Osteocyte (in vitro differentiated cells): Measurements from ENCODE around the gene ARSI. TPM values are rescaled to one million over a fixed set of nuclear protein-coding genes. Genes with fewer than 3 reads are reported as not detected.

Experiments used
- DNase-seq: peaks from one replicate; pipeline ENCODE4 v3.0.0; 2021; ENCODE audit warnings: mixed read lengths; ENCODE audit not compliant: unreplicated experiment; ENCODE audit errors: extremely low spot score
- H3K27ac Mint-ChIP-seq: one replicate; pipeline ENCODE4 v1.8.0; 2021; ENCODE audit warnings: mild to moderate bottlenecking, mixed read lengths; ENCODE audit not compliant: unreplicated experiment
- H3K27me3 Mint-ChIP-seq: one replicate; pipeline ENCODE4 v1.8.0; 2021; ENCODE audit warnings: mixed read lengths; ENCODE audit not compliant: unreplicated experiment
- H3K36me3 Mint-ChIP-seq: one replicate; pipeline ENCODE4 v1.8.0; 2021; ENCODE audit warnings: mixed read lengths; ENCODE audit not compliant: unreplicated experiment
- H3K4me1 Mint-ChIP-seq: one replicate; pipeline ENCODE4 v1.8.0; 2021; ENCODE audit warnings: mixed read lengths; ENCODE audit not compliant: unreplicated experiment
- H3K4me3 Mint-ChIP-seq: one replicate; pipeline ENCODE4 v1.8.0; 2021; ENCODE audit warnings: mild to moderate bottlenecking, moderate library complexity, mixed read lengths; ENCODE audit not compliant: unreplicated experiment
- H3K9me3 Mint-ChIP-seq: one replicate; pipeline ENCODE4 v1.8.0; 2021; ENCODE audit warnings: mixed read lengths; ENCODE audit not compliant: unreplicated experiment
- long read RNA-seq: library from polyadenylated mRNA; unstranded; transcript quantifications from one replicate; pipeline ENCODE4 v2.0.0, GENCODE V29; 2021
- total RNA-seq: library from RNA; stranded (reverse); gene quantifications from 2 replicates; pipeline ENCODE4 v1.2.1, GENCODE V29; 2021
- TF ChIP-seq, protein P1 (sequence below): fragments of 200-600 bp; sonication (generic); IDR thresholded peaks from 2 replicates; pipeline ENCODE4 v1.5.0; 2021; ENCODE audit warnings: antibody characterized with exemption, mild to moderate bottlenecking, moderate library complexity

ARSI gene
- total RNA-seq: 0.51 and 0.81 TPM in 2 replicates
- long read RNA-seq: 0 reads

- DNase-seq: no peak
- TF ChIP-seq, protein P1, sequence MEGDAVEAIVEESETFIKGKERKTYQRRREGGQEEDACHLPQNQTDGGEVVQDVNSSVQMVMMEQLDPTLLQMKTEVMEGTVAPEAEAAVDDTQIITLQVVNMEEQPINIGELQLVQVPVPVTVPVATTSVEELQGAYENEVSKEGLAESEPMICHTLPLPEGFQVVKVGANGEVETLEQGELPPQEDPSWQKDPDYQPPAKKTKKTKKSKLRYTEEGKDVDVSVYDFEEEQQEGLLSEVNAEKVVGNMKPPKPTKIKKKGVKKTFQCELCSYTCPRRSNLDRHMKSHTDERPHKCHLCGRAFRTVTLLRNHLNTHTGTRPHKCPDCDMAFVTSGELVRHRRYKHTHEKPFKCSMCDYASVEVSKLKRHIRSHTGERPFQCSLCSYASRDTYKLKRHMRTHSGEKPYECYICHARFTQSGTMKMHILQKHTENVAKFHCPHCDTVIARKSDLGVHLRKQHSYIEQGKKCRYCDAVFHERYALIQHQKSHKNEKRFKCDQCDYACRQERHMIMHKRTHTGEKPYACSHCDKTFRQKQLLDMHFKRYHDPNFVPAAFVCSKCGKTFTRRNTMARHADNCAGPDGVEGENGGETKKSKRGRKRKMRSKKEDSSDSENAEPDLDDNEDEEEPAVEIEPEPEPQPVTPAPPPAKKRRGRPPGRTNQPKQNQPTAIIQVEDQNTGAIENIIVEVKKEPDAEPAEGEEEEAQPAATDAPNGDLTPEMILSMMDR: peak; percentile 29
- Mint-ChIP-seq H3K4me1 (peaks cover 19% of the 10 kb centered on the region), H3K4me3 (peak within 1 kb of the TSS; percentile 68), H3K27ac (no peak within 1 kb of the TSS), H3K36me3 (no peaks in the 10 kb centered on the region), H3K27me3 (no peaks in the 10 kb centered on the region), H3K9me3 (no peaks in the 10 kb centered on the region)
Observed at GRCh38 chr5:150302301-150303069, at the start of gene ARSI. ARSI (minus strand) TSS chr5:150302905; CDS start chr5:150302373, 532 bp downstream.

- Mint-ChIP-seq H3K4me3 (no peak overlapping the region), H3K27me3 (no peaks in the 10 kb centered on the region), H3K9me3 (no peaks in the 10 kb centered on the region), H3K36me3 (no peaks in the 10 kb centered on the region), H3K27ac (no peak overlapping the region), H3K4me1 (peaks cover 7% of the 10 kb centered on the region)
- DNase-seq: no peak
- TF ChIP-seq, protein P1: peak; percentile 73
Observed at GRCh38 chr5:150350524-150351344, 48.0 kb upstream of the ARSI start.

DNA sequence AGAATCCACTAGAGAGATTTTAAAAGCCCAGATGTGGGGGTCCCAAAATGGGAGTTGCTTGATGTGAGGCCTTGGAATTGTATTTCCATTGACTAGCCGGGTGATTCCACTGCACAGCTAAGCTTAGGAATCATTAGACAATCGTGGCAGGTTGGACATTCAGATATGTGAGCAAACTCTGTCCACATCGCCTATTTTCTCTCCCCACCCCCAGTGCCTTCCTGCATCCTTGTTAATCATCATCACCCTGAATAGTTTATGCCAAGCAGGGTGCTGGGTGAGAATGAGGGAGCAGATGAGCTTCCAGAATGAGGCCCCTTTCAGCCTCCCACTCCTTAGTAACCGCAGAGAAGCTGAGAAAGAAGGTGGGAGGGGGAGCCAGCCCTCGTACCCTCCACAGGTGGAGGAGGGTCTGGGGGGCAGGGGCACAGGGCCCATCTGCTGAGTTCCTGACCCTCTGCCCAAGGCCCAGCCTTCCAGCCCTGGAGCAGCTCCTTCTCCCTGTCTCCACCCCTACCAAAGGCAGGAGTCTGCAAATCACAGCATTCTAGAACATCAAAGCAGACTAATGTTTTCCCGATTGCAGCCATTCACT is 47.1 kb upstream of the ARSI start:
- Mint-ChIP-seq H3K27ac (no peak overlapping the region), H3K4me1 (peaks cover 7% of the 10 kb centered on the region), H3K9me3 (no peaks in the 10 kb centered on the region), H3K36me3 (no peaks in the 10 kb centered on the region), H3K4me3 (no peak overlapping the region), H3K27me3 (no peaks in the 10 kb centered on the region)
- DNase-seq: no peak
- TF ChIP-seq, protein P1: no peak

- no peak overlapping the region for H3K27ac Mint-ChIP-seq
- H3K4me1 Mint-ChIP-seq: peaks cover 7% of the 10 kb centered on the region
- no peaks in the 10 kb centered on the region for H3K36me3 Mint-ChIP-seq
- TF ChIP-seq, protein P1: no peak
- no peaks in the 10 kb centered on the region for H3K27me3 Mint-ChIP-seq
- no peaks in the 10 kb centered on the region for H3K9me3 Mint-ChIP-seq
- DNase-seq: no peak
- H3K4me3 Mint-ChIP-seq: no peak overlapping the region
Observed at GRCh38 chr5:150347451-150347850, 44.7 kb upstream of the ARSI start.
